Endothelial cell of umbilical vein (primary cell): ENCODE results near the gene OR1L6. TPM values are rescaled to one million over a fixed set of nuclear protein-coding genes. Genes with fewer than 3 reads are reported as not detected.

Experiments
- BruUV-seq: library from RNA; stranded (reverse); fragments of 400-500 nt; replicated peaks from 2 replicates; lab custom pipeline; 2021; lab: Mats Ljungman, UMichigan
- CTCF ChIA-PET: fragments of 300-600, 350-600 bp; sonication (Branson Sonifier 250); formaldehyde crosslinking; loops from one replicate; lab custom pipeline; 2021; ENCODE audit warnings: antibody characterized with exemption, inconsistent platforms; lab: Charles Lee
- POLR2A ChIA-PET: fragments of 300-600, 350-600 bp; sonication (Branson Sonifier 250); formaldehyde crosslinking; loops from one replicate; lab custom pipeline; 2021; ENCODE audit warnings: antibody characterized with exemption, inconsistent platforms; lab: Charles Lee
- DNase-seq: peaks from one replicate; pipeline ENCODE4 v3.0.0-alpha.2; 2011; ENCODE audit warnings: low read depth, low spot score
- FAIRE-seq: peaks from 2 replicates; lab custom pipeline; 2011; peaks lifted over from hg19 to GRCh38; lab: Jason Lieb, UNC
- H2AFZ ChIP-seq: 2 replicates; pipeline ENCODE4 v1.6.0; 2012; ENCODE audit warnings: low read depth, low read length, control low read depth, inconsistent platforms
- H3K27ac ChIP-seq: 2 replicates; pipeline ENCODE4 v1.5.1; 2011; ENCODE audit warnings: low read depth, mild to moderate bottlenecking, control low read depth, low read length, moderate library complexity; ENCODE audit not compliant: insufficient read depth
- H3K27me3 ChIP-seq, 2 experiments: 2 replicates each; pipeline versions ENCODE4 v1.6.0 to v1.6.1; 2011; ENCODE audit warnings: low read length in 2 of 2, mixed read lengths in 1 of 2; ENCODE audit not compliant: control insufficient read depth in 2 of 2, insufficient read depth in 2 of 2
- H3K36me3 ChIP-seq, 2 experiments: 2 replicates in 1 of 2; 3 replicates in 1 of 2; pipeline ENCODE4 v1.5.1; 2011; ENCODE audit warnings: low read length in 2 of 2, mild to moderate bottlenecking in 1 of 2, moderate library complexity in 1 of 2; ENCODE audit not compliant: control insufficient read depth in 2 of 2, insufficient read depth in 2 of 2; ENCODE audit errors: extremely low read depth in 1 of 2
- H3K4me1 ChIP-seq: 3 replicates; pipeline ENCODE4 v1.5.1; 2011; ENCODE audit warnings: mild to moderate bottlenecking, low read length; ENCODE audit not compliant: control insufficient read depth, insufficient read depth; ENCODE audit errors: extremely low read depth
- H3K4me2 ChIP-seq: 2 replicates; pipeline ENCODE4 v1.6.1; 2011; ENCODE audit warnings: low read length, control low read depth, mixed read lengths; ENCODE audit not compliant: insufficient read depth
- H3K4me3 ChIP-seq, 3 experiments: fragments of 200-600 bp in 1 of 3; sonication (generic), shearing (Covaris generic) in 1 of 3; replicated peaks in 1 of 3; 2 replicates each; pipeline ENCODE4 v1.5.1; 2011 to 2016; ENCODE audit warnings: control low read depth in 3 of 3, low read length in 3 of 3, mild to moderate bottlenecking in 2 of 3, inconsistent platforms in 1 of 3, low read depth in 1 of 3, moderate library complexity in 1 of 3; ENCODE audit not compliant: insufficient read depth in 1 of 3
- H3K79me2 ChIP-seq: 2 replicates; pipeline ENCODE4 v1.6.0; 2012; ENCODE audit warnings: low read length, inconsistent platforms; ENCODE audit not compliant: control insufficient read depth, insufficient read depth
- H3K9ac ChIP-seq: replicated peaks from 2 replicates; pipeline ENCODE3; 2011; ENCODE audit warnings: low read length, control low read depth; ENCODE audit not compliant: insufficient read depth; ENCODE audit errors: extremely low read depth
- H3K9me1 ChIP-seq: replicated peaks from 3 replicates; pipeline ENCODE4 v1.6.0; 2011; ENCODE audit warnings: mild to moderate bottlenecking, low read length; ENCODE audit not compliant: control insufficient read depth, insufficient read depth; ENCODE audit errors: extremely low read depth
- H3K9me3 ChIP-seq: replicated peaks from 2 replicates; pipeline ENCODE4 v1.5.1; 2012; ENCODE audit warnings: low read length, inconsistent platforms; ENCODE audit not compliant: control insufficient read depth, insufficient read depth
- H4K20me1 ChIP-seq: replicated peaks from 2 replicates; pipeline ENCODE3; 2011; ENCODE audit warnings: mild to moderate bottlenecking, low read length; ENCODE audit not compliant: control insufficient read depth, insufficient read depth; ENCODE audit errors: extremely low read depth
- EZH2 ChIP-seq: IDR thresholded peaks from 2 replicates; pipeline ENCODE4 v1.6.1; 2012; ENCODE audit warnings: borderline replicate concordance, low read depth, mild to moderate bottlenecking, moderate library complexity, low read length, inconsistent platforms; ENCODE audit not compliant: severe bottlenecking
- GATA2 ChIP-seq: IDR thresholded peaks from 2 replicates; pipeline ENCODE4 v1.7.0; 2011; ENCODE audit warnings: low read depth, mild to moderate bottlenecking, moderate library complexity, mixed read lengths, low read length; ENCODE audit not compliant: insufficient read length, insufficient read depth
- dilution Hi-C: fragments of 300-500 bp; cut with MboI; formaldehyde crosslinking; loops from one replicate; pipeline ENCODE4 v1.15.0; 2019; ENCODE audit warnings: low sequenced_read_pairs; ENCODE audit not compliant: extremely low pct_ligation_motif_present
- intact Hi-C: fragments of 100-400 bp; cut with micrococcal nuclease; formaldehyde crosslinking; loops from one replicate; pipeline ENCODE4 v1.10.0; 2022
- polyA plus RNA-seq, 4 experiments: library from polyadenylated mRNA; depleted of rRNA in 3 of 4; stranded (reverse) in 3 of 4; unstranded in 1 of 4; fragments of >200 nt; gene quantifications; 2 replicates each; pipeline versions ENCODE4 v1.2.1 to v1.2.3, GENCODE V29; 2011 to 2012; ENCODE audit warnings: missing spikeins in 1 of 4
- total RNA-seq: library from RNA; stranded (reverse); gene quantifications from 2 replicates; pipeline ENCODE4 v1.2.3, GENCODE V29; 2021
- TF ChIP-seq, protein P1 (sequence below), 2 donors: IDR thresholded peaks; 1 replicate in 1 of 2; 2 replicates in 1 of 2; pipeline ENCODE4 v1.5.1; 2011; ENCODE audit warnings: low read length in 2 of 2, mild to moderate bottlenecking in 2 of 2, moderate library complexity in 2 of 2, control low read depth in 1 of 2, inconsistent platforms in 1 of 2, low read depth in 1 of 2; ENCODE audit not compliant: insufficient read depth in 1 of 2; ENCODE audit errors: extremely low read depth in 1 of 2

Gene OR1L6
- total and polyA plus RNA-seq, 2 donors (not counting 3 experiments of a cell fraction or from before 2014, with no cell fraction given) = not detected

DNA sequence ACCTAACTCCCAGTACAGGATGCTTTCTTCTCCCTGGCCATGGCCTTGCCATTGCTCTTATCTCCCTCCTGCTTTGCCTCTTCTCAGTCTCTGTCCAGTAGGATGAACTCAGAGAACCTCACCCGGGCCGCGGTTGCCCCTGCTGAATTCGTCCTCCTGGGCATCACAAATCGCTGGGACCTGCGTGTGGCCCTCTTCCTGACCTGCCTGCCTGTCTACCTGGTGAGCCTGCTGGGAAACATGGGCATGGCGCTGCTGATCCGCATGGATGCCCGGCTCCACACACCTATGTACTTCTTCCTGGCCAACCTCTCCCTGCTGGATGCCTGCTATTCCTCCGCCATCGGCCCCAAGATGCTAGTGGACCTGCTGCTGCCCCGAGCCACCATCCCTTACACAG lies 46.7 kb downstream of the OR1L6 start, which contains the start of gene OR5C1:
Gene OR5C1 (plus strand): TSS at position 103 of the 400 bp plus-strand sequence. CDS start 0 bp downstream, at position 103.
- Histone ChIP-seq H3K9ac (no peak within 1 kb of the TSS), H3K27me3 (peaks cover 0 to 3% of the 10 kb centered on the region in 2 experiments), H2AFZ (no peak within 1 kb of the TSS), H3K4me1 (no peaks in the 10 kb centered on the region), H3K79me2 (no peaks in the 10 kb centered on the region), H3K9me3 (no peaks in the 10 kb centered on the region), H3K36me3 (no peaks in the 10 kb centered on the region), H3K4me2 (no peak within 1 kb of the TSS), H3K9me1 (no peaks in the 10 kb centered on the region), H4K20me1 (no peaks in the 10 kb centered on the region), H3K27ac (no peak within 1 kb of the TSS), H3K4me3 (no peak within 1 kb of the TSS)
- TF ChIP-seq, protein P1, sequence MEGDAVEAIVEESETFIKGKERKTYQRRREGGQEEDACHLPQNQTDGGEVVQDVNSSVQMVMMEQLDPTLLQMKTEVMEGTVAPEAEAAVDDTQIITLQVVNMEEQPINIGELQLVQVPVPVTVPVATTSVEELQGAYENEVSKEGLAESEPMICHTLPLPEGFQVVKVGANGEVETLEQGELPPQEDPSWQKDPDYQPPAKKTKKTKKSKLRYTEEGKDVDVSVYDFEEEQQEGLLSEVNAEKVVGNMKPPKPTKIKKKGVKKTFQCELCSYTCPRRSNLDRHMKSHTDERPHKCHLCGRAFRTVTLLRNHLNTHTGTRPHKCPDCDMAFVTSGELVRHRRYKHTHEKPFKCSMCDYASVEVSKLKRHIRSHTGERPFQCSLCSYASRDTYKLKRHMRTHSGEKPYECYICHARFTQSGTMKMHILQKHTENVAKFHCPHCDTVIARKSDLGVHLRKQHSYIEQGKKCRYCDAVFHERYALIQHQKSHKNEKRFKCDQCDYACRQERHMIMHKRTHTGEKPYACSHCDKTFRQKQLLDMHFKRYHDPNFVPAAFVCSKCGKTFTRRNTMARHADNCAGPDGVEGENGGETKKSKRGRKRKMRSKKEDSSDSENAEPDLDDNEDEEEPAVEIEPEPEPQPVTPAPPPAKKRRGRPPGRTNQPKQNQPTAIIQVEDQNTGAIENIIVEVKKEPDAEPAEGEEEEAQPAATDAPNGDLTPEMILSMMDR (IDR thresholded peaks at IDR 0.05; ENCODE audit: extremely low read depth in 1 of 2, insufficient read depth in 1 of 2, low read depth in 1 of 2, low read length in 2 of 2) = no peak
- no TSS peak for BruUV-seq
- dilution Hi-C loops (no loop called here), intact Hi-C loops (no loop called here)
- FAIRE-seq (no peak), DNase-seq (no peak)
- POLR2A ChIA-PET = no interaction called here
- CTCF ChIA-PET = no interaction called here

DNA sequence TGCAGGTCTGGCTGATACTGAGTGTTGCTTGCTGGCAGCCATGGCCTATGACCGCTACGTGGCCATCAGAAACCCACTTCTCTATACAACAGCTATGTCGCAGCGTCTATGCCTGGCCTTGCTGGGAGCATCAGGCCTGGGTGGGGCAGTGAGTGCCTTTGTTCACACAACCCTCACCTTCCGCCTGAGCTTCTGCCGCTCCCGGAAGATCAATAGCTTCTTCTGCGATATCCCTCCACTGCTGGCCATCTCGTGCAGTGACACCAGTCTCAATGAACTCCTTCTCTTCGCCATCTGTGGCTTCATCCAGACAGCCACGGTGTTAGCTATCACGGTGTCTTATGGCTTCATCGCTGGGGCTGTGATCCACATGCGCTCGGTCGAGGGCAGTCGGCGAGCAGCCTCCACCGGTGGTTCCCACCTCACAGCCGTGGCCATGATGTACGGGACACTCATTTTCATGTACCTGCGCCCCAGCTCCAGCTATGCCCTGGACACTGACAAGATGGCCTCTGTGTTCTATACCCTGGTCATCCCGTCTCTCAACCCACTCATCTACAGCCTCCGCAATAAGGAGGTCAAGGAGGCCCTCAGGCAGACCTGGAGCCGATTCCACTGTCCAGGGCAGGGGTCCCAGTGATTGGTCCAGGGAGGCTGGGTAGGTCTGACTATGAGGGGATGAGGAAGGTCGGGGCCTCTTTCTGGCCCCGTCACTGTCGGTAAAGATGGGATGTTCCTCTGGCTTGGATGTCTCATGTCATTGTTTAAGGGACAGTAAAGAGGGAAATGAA lies 47.3 kb downstream of the OR1L6 start:
- no TSS peak for BruUV-seq
- dilution Hi-C loops = no loop called here
- Histone ChIP-seq H3K4me1 (no peaks in the 10 kb centered on the region), H3K27me3 (peaks cover 0 to 3% of the 10 kb centered on the region in 2 experiments), H3K4me3 (no peak overlapping the region), H3K4me2 (no peak overlapping the region), H3K9me3 (no peaks in the 10 kb centered on the region), H3K36me3 (no peaks in the 10 kb centered on the region), H3K9ac (no peak overlapping the region), H3K9me1 (no peaks in the 10 kb centered on the region), H2AFZ (no peak overlapping the region), H4K20me1 (no peaks in the 10 kb centered on the region), H3K27ac (no peak overlapping the region), H3K79me2 (no peaks in the 10 kb centered on the region)
- intact Hi-C loops = no loop called here
- ChIA-PET CTCF (interaction anchor here (2.1 kb wide), 1 partner anchor 291 kb away, joined by 8 read pairs; no protein-coding TSS in a partner anchor), POLR2A (no interaction called here)
- no peak for FAIRE-seq
- no peak for DNase-seq
- no peak for TF ChIP-seq GATA2
- no peak for TF ChIP-seq EZH2
- TF ChIP-seq, protein P1 (IDR thresholded peaks at IDR 0.05; ENCODE audit: extremely low read depth in 1 of 2, insufficient read depth in 1 of 2, low read depth in 1 of 2, low read length in 2 of 2) = no peak
